Measurements from ENCODE around the gene CLTCL1. TPM values are rescaled to one million over a fixed set of nuclear protein-coding genes. Genes with fewer than 3 reads are reported as not detected.
A peak's percentile ranks its signal among the peaks of the same experiment; 100 is the strongest.

Gene CLTCL1
- total RNA-seq, 3 donors from 2014 or later (not counting 1 experiment from before 2014, with no cell fraction given), result 0.86 to 1.2 (median 1.2) TPM

- Mint-ChIP-seq H3K4me1 (peaks cover 0 to 13% of the 10 kb centered on the region in 2 donors), H3K27ac (peak overlapping the region in 1 of 2 donors; percentile 59), H3K36me3 (no peaks in the 10 kb centered on the region), H3K9me3 (no peaks in the 10 kb centered on the region), H3K4me3 (no peak overlapping the region), H3K27me3 (ENCODE audit: low read depth in 2 of 2) (no peaks in the 10 kb centered on the region)
- H3K4me1 ChIP-seq (ENCODE audit: control insufficient read depth, insufficient read depth, low read length), result no peaks in the 10 kb centered on the region
- TF ChIP-seq CTCF (IDR thresholded peaks at IDR 0.05), result no peak
- no peaks in the 10 kb centered on the region for H3K27me3 ChIP-seq (ENCODE audit: control insufficient read depth, insufficient read depth, low read length)
- no peak for DNase-seq
- WGBS (ENCODE audit: insufficient coverage), result 91% methylated on average over 9 of the region's 9 CpGs
- peaks cover 37% of the 10 kb centered on the region for H3K36me3 ChIP-seq (ENCODE audit: control insufficient read depth, insufficient read depth, low read length)
- peak in 1 of 3 donors; percentile 12 for ATAC-seq
- no peaks in the 10 kb centered on the region for H3K9me3 ChIP-seq (ENCODE audit: control insufficient read depth, insufficient read depth, low read length)
- H3K27ac ChIP-seq (ENCODE audit: low read length), result no peak overlapping the region
- H3K4me3 ChIP-seq (ENCODE audit: low read length), result no peak overlapping the region
- intact Hi-C loops (cut with micrococcal nuclease), result no loop called here
These were observed 158.7 kb downstream of the CLTCL1 start for GRCh38 chr22:19132693-19133400.

GRCh38 chr22:19132153-19132552 lies 159.4 kb downstream of the CLTCL1 start:
- Histone ChIP-seq H3K4me1 (ENCODE audit: control insufficient read depth, insufficient read depth, low read length) (no peaks in the 10 kb centered on the region), H3K4me3 (ENCODE audit: low read length) (no peak overlapping the region), H3K9me3 (ENCODE audit: control insufficient read depth, insufficient read depth, low read length) (no peaks in the 10 kb centered on the region), H3K27me3 (ENCODE audit: control insufficient read depth, insufficient read depth, low read length) (no peaks in the 10 kb centered on the region), H3K27ac (ENCODE audit: low read length) (no peak overlapping the region), H3K36me3 (ENCODE audit: control insufficient read depth, insufficient read depth, low read length) (peaks cover 31% of the 10 kb centered on the region)
- no peaks in the 10 kb centered on the region for H3K36me3 Mint-ChIP-seq
- H3K27me3 Mint-ChIP-seq (ENCODE audit: low read depth in 2 of 2), result no peaks in the 10 kb centered on the region
- H3K4me3 Mint-ChIP-seq, result no peak overlapping the region
- 91% methylated on average over 20 of the region's 20 CpGs for WGBS (ENCODE audit: insufficient coverage)
- no peaks in the 10 kb centered on the region for H3K9me3 Mint-ChIP-seq
- no peak for TF ChIP-seq CTCF (IDR thresholded peaks at IDR 0.05)
- H3K4me1 Mint-ChIP-seq, result peaks cover 0 to 13% of the 10 kb centered on the region in 2 donors
- intact Hi-C loops (cut with micrococcal nuclease), result no loop called here
- H3K27ac Mint-ChIP-seq, result no peak overlapping the region
- DNase-seq (no peak), ATAC-seq (no peak)

- H3K9me3 Mint-ChIP-seq, result no peaks in the 10 kb centered on the region
- TF ChIP-seq CTCF (IDR thresholded peaks at IDR 0.05), result no peak
- no peaks in the 10 kb centered on the region for H3K4me1 ChIP-seq (ENCODE audit: control insufficient read depth, insufficient read depth, low read length)
- DNase-seq, result no peak
- H3K27me3 Mint-ChIP-seq (ENCODE audit: low read depth in 2 of 2), result no peaks in the 10 kb centered on the region
- H3K36me3 ChIP-seq (ENCODE audit: control insufficient read depth, insufficient read depth, low read length), result peaks cover 26% of the 10 kb centered on the region
- H3K4me1 Mint-ChIP-seq, result peaks cover 0 to 9% of the 10 kb centered on the region in 2 donors
- H3K4me3 ChIP-seq (ENCODE audit: low read length), result no peak overlapping the region
- WGBS (ENCODE audit: insufficient coverage), result 97% methylated on average over 19 of the region's 19 CpGs
- intact Hi-C loops (cut with micrococcal nuclease), result no loop called here
- no peak overlapping the region for H3K27ac Mint-ChIP-seq
- H3K9me3 ChIP-seq (ENCODE audit: control insufficient read depth, insufficient read depth, low read length), result no peaks in the 10 kb centered on the region
- no peak for ATAC-seq
- H3K27me3 ChIP-seq (ENCODE audit: control insufficient read depth, insufficient read depth, low read length), result no peaks in the 10 kb centered on the region
- H3K36me3 Mint-ChIP-seq, result no peaks in the 10 kb centered on the region
- H3K27ac ChIP-seq (ENCODE audit: low read length), result no peak overlapping the region
- H3K4me3 Mint-ChIP-seq, result no peak overlapping the region
These were observed 159.9 kb downstream of the CLTCL1 start for GRCh38 chr22:19131685-19132015.

Data from natural killer cell (primary cell).